Dermis blood vessel endothelial cell (primary cell): ENCODE measurements around the gene SPIN1. TPM values are rescaled to one million over a fixed set of nuclear protein-coding genes. Genes with fewer than 3 reads are reported as not detected.

Source experiments
- DNase-seq: peaks from one replicate; pipeline ENCODE4 v3.0.0; 2010
- total RNA-seq: library from RNA; depleted of rRNA; stranded (reverse); fragments of >200 nt; gene quantifications from 2 replicates; pipeline ENCODE4 v1.2.3, GENCODE V29; 2014

The SPIN1 gene
- total RNA-seq, 1 donor from 2014 or later: 72.0 TPM

GRCh38 chr9:88501086-88501485, 112.8 kb downstream of the SPIN1 start:
- DNase-seq: no peak

DNA sequence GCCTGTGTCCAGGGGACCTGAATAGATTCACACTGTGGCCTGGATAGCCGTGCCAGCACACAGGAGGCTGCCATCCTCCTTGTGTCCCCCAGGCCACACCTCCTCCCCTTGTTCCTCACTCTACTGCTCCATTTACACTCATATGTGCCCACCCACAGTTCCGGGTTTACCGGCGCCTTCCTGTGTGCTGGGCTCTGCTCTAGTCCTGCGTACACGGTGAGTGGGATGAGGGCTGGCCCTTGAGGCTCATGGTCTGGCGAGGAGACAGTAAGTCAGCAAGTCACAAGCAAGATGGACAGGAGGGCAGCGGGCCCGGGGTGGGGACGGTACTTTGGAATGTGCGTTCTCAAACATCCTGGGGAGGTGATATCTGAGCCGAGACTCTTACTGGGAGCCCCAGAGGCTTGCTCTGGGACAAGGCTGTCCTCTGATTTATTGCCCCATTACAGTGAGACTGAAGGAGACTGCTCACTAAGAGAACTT, 114.3 kb downstream of the SPIN1 start:
- no peak for DNase-seq

GRCh38 chr9:88503081-88503844, 115.0 kb downstream of the SPIN1 start:
- DNase-seq: no peak

DNA sequence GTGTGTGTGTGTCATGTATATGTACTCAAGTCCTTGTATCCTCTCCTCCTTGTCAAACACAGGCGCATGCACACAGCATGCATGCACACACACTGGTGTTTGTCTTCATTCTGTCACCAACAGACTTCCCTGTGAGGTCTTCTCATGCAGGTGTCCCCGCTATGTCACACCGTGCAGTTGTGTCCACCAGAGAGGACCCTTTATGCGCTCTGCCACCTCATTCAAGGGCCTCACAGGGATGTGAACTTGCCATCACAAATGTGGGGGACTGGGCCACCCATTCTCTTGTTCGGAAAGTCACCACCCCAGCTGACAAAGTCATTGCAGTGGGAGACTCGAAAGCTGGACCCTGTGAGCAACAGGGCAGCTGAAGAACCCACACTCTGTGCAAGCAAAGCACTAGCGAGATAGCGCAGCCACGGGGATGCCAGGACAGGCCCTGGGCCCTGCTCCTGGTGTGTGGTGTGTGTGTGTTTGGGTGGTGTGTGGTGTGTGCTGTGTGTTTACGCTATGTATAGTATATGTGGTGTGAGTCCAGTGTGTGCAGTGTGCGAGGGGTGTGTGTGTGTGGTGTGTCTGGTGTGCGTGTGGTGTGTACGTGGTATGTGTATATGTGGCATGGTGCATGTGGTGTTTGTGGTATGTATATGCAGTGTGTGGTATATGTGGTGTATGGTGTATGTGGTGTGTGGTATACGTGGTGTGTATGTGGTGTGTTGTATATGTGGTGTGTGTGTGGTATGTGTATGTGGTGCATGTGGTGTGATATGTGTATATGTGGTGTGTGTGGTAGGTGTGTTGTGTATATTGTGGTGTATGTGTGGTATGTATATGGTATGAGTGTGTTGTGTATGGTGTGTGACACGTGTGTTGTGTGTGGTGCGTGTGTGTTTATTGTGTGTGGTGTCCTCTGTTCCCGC, 115.9 kb downstream of the SPIN1 start:
- no peak for DNase-seq

GRCh38 chr9:88508326-88508725, 120.1 kb downstream of the SPIN1 start:
- DNase-seq: no peak

GRCh38 chr9:88511906-88512305, 123.7 kb downstream of the SPIN1 start:
- no peak for DNase-seq

- no peak for DNase-seq
These were observed 126.0 kb downstream of the SPIN1 start for GRCh38 chr9:88514247-88514646.

DNA sequence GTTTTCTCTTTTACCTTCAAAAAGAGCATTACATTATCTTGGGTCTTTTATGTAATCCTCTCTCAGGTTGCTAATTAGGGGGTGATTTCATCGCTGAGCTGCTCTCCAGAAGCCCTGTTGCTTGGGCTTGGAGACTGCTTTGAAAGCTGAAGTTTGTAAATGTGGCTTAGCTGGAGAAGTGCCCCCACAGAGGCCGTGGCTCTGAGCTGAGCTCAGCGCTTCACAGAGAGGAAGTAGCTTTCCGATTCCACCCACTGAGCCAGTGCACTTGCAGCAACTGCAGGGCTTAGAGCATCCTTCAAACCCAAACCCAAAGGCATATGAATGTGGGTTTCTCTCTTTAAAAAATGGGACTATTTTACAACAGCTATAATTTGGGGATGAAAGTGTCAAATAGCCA, 133.1 kb downstream of the SPIN1 start:
- no peak for DNase-seq

DNA sequence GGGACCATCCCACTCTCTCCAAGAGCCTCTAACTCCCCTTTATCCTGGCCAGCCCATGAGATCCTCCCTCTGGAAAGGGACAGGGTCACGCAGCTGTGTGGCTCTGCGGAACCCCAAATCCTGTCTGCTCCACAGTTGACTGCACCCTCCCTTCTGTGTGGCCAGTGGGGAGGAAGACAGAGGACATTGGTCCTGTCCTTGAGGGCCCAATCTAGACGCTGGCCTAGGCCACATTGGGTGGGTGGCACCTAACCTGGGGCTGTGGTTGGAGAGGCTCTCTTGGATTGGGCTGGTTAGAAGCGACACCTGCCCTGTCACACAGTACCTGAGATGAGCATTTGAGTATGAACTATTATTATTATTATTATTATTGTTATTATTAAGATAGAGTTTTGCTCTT, 134.1 kb downstream of the SPIN1 start:
- no peak for DNase-seq

GRCh38 chr9:88523056-88523455, 134.8 kb downstream of the SPIN1 start:
- no peak for DNase-seq

- no peak for DNase-seq
These were observed 136.7 kb downstream of the SPIN1 start for GRCh38 chr9:88524911-88525310.

- no peak for DNase-seq
These were observed 139.4 kb downstream of the SPIN1 start for GRCh38 chr9:88527618-88528017.

Other genes with a start within 250 kb of the SPIN1 start
- gene SPATA31C2, start 250.0 kb upstream of the SPIN1 start, total RNA-seq: not detected in 2 replicates
- 0.28 TPM in 1 of 2 replicates, not detected in the other for gene NXNL2, start 146.7 kb downstream of the SPIN1 start, total RNA-seq